ENCODE data around the gene USH2A. TPM values are rescaled to one million over a fixed set of nuclear protein-coding genes. Genes with fewer than 3 reads are reported as not detected.

Gene USH2A
- total RNA-seq, 1 donor from 2014 or later, result not detected

GRCh38 chr1:215650446-215651149, 772.6 kb downstream of the USH2A start:
- H3K4me1 ChIP-seq, result no peaks in the 10 kb centered on the region
- H3K27ac ChIP-seq, result no peak overlapping the region
- TF ChIP-seq CTCF (IDR thresholded peaks at IDR 0.05), result no peak
- H3K4me3 ChIP-seq, result no peak overlapping the region
- intact Hi-C loops (cut with DNase I), result no loop called here
- DNase-seq (no peak), ATAC-seq (no peak)
- H3K36me3 ChIP-seq, result no peaks in the 10 kb centered on the region
- no peaks in the 10 kb centered on the region for H3K27me3 ChIP-seq
- no peaks in the 10 kb centered on the region for H3K9me3 ChIP-seq

DNA sequence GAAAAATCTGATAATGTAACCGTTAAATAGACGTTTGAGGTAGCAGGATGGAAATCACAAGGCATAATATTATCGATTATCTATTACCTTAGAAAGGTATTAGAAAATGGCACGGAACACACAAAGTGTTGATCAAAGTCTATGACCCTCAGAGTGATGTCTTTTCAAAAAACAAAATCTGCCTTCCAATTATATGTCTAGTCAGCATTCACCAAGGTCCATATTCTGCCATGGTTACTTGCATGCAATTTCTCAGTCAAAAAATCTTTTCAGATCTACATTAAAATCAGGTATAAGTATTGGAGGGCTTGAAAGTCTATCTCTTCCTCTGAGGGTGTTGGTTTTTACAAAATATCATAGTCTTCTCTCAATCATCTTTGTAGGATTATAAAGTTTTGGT, 774.3 kb downstream of the USH2A start:
- TF ChIP-seq CTCF (IDR thresholded peaks at IDR 0.05), result no peak
- no peak for ATAC-seq
- no peaks in the 10 kb centered on the region for H3K36me3 ChIP-seq
- no peak overlapping the region for H3K27ac ChIP-seq
- no peaks in the 10 kb centered on the region for H3K4me1 ChIP-seq
- DNase-seq, result no peak
- H3K9me3 ChIP-seq, result no peaks in the 10 kb centered on the region
- no peaks in the 10 kb centered on the region for H3K27me3 ChIP-seq
- intact Hi-C loops (cut with DNase I), result no loop called here
- H3K4me3 ChIP-seq, result no peak overlapping the region

DNA sequence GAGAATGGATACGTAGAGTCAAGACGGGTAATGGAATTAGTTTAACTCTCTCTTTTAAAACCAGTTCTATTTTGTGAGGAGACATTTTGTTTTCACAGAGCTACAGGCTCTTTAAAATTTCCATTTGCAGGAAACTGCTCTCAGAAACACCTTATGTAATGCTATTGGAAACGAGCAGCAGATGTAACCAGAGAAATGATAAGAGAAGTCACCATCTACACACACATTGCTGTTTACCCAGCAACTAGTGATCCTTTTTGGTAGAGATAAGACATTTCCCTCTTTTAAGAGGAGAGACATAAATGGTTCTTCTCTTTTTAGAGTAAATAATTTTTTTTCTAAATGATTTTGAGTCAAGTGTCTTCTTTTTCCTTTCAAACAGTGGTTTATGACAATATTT, 775.5 kb downstream of the USH2A start:
- no peak for ATAC-seq
- no peaks in the 10 kb centered on the region for H3K36me3 ChIP-seq
- intact Hi-C loops (cut with DNase I), result no loop called here
- H3K4me1 ChIP-seq, result no peaks in the 10 kb centered on the region
- DNase-seq, result no peak
- no peak overlapping the region for H3K4me3 ChIP-seq
- no peak for TF ChIP-seq CTCF (IDR thresholded peaks at IDR 0.05)
- no peak overlapping the region for H3K27ac ChIP-seq
- no peaks in the 10 kb centered on the region for H3K9me3 ChIP-seq
- H3K27me3 ChIP-seq, result no peaks in the 10 kb centered on the region

- Histone ChIP-seq H3K9me3 (no peaks in the 10 kb centered on the region), H3K27me3 (no peaks in the 10 kb centered on the region), H3K36me3 (no peaks in the 10 kb centered on the region), H3K4me1 (no peaks in the 10 kb centered on the region), H3K4me3 (no peak overlapping the region), H3K27ac (no peak overlapping the region)
- ATAC-seq, result no peak
- DNase-seq, result no peak
- intact Hi-C loops (cut with DNase I), result no loop called here
- TF ChIP-seq CTCF (IDR thresholded peaks at IDR 0.05), result no peak
Measured at GRCh38 chr1:215645861-215646260, 777.4 kb downstream of the USH2A start.

GRCh38 chr1:215645182-215645581, 778.1 kb downstream of the USH2A start:
- intact Hi-C loops (cut with DNase I), result no loop called here
- TF ChIP-seq CTCF (IDR thresholded peaks at IDR 0.05), result no peak
- Histone ChIP-seq H3K27ac (no peak overlapping the region), H3K4me3 (no peak overlapping the region), H3K9me3 (no peaks in the 10 kb centered on the region), H3K4me1 (no peaks in the 10 kb centered on the region), H3K27me3 (no peaks in the 10 kb centered on the region), H3K36me3 (no peaks in the 10 kb centered on the region)
- ATAC-seq (no peak), DNase-seq (no peak)
